ENCODE measurements around the gene PIN1. TPM values are rescaled to one million over a fixed set of nuclear protein-coding genes. Genes with fewer than 3 reads are reported as not detected.
A peak's percentile ranks its signal among the peaks of the same experiment; 100 is the strongest.
"Not testable (repeated sequence)": the region's sequence is repeated elsewhere in the genome, so short reads cannot be mapped to it uniquely, and the experiment has no call there.

Gene PIN1
- total RNA-seq, 1 donor from 2014 or later, result 98.4 TPM

- DNase-seq, result no peak
- Histone ChIP-seq H3K27ac (replicated peaks) (no peak overlapping the region), H3K4me1 (peaks cover 40% of the 10 kb centered on the region), H3K27me3 (ENCODE audit: low read depth) (no peaks in the 10 kb centered on the region), H3K9me3 (replicated peaks) (no peaks in the 10 kb centered on the region), H3K36me3 (no peaks in the 10 kb centered on the region), H3K4me3 (no peak overlapping the region)
- intact Hi-C loops (cut with micrococcal nuclease), result no loop called here
- TF ChIP-seq CTCF (IDR thresholded peaks at IDR 0.05; ENCODE audit: borderline replicate concordance), result no peak
These were observed 46.1 kb upstream of the PIN1 start for GRCh38 chr19:9789066-9789465.

GRCh38 chr19:9789579-9789978 lies 45.5 kb upstream of the PIN1 start:
- Histone ChIP-seq H3K4me1 (peaks cover 38% of the 10 kb centered on the region), H3K27ac (replicated peaks) (peak overlapping the region; percentile 22)
- H3K36me3 ChIP-seq; DNase-seq; intact Hi-C loops (cut with micrococcal nuclease); H3K9me3 ChIP-seq (replicated peaks); H3K27me3 ChIP-seq (ENCODE audit: low read depth); H3K4me3 ChIP-seq: not testable (repeated sequence)

GRCh38 chr19:9791073-9791367 lies 44.1 kb upstream of the PIN1 start:
- not testable (repeated sequence) for H3K27me3 ChIP-seq (ENCODE audit: low read depth); H3K9me3 ChIP-seq (replicated peaks); H3K36me3 ChIP-seq; DNase-seq
- intact Hi-C loops (cut with micrococcal nuclease), result loop anchor here (10.0 kb wide), 1 partner anchor 586 kb away; no protein-coding TSS in a partner anchor
- H3K4me3 ChIP-seq, result peak overlapping the region; percentile 79
- H3K27ac ChIP-seq (replicated peaks), result peak overlapping the region; percentile 78
- H3K4me1 ChIP-seq, result peaks cover 31% of the 10 kb centered on the region

GRCh38 chr19:9791552-9792205 lies 43.4 kb upstream of the PIN1 start:
- TF ChIP-seq CTCF (IDR thresholded peaks at IDR 0.05; ENCODE audit: borderline replicate concordance), result no peak
- no peaks in the 10 kb centered on the region for H3K36me3 ChIP-seq
- peak overlapping the region; percentile 79 for H3K4me3 ChIP-seq
- intact Hi-C loops (cut with micrococcal nuclease), result loop anchor here (10.0 kb wide), 1 partner anchor 587 kb away; no protein-coding TSS in a partner anchor
- H3K9me3 ChIP-seq (replicated peaks), result no peaks in the 10 kb centered on the region
- peak; percentile 96 for DNase-seq
- H3K27ac ChIP-seq (replicated peaks), result peak overlapping the region; percentile 89
- H3K4me1 ChIP-seq, result peaks cover 25% of the 10 kb centered on the region
- H3K27me3 ChIP-seq (ENCODE audit: low read depth), result no peaks in the 10 kb centered on the region

- DNase-seq, result peak; percentile 95
- peak overlapping the region; percentile 89 for H3K27ac ChIP-seq (replicated peaks)
- TF ChIP-seq CTCF (IDR thresholded peaks at IDR 0.05; ENCODE audit: borderline replicate concordance), result no peak
- intact Hi-C loops (cut with micrococcal nuclease), result loop anchor here (10.0 kb wide), 1 partner anchor 588 kb away; no protein-coding TSS in a partner anchor
- H3K4me3 ChIP-seq, result peak overlapping the region; percentile 79
- no peaks in the 10 kb centered on the region for H3K36me3 ChIP-seq
- peaks cover 25% of the 10 kb centered on the region for H3K4me1 ChIP-seq
- H3K9me3 ChIP-seq (replicated peaks), result no peaks in the 10 kb centered on the region
- no peaks in the 10 kb centered on the region for H3K27me3 ChIP-seq (ENCODE audit: low read depth)
These were observed 42.7 kb upstream of the PIN1 start for GRCh38 chr19:9792206-9793070.

- peak overlapping the region; percentile 79 for H3K4me3 ChIP-seq
- H3K4me1 ChIP-seq, result peaks cover 25% of the 10 kb centered on the region
- peak; percentile 61 for DNase-seq
- H3K36me3 ChIP-seq, result no peaks in the 10 kb centered on the region
- H3K27ac ChIP-seq (replicated peaks), result peak overlapping the region; percentile 89
- no peaks in the 10 kb centered on the region for H3K9me3 ChIP-seq (replicated peaks)
- intact Hi-C loops (cut with micrococcal nuclease), result loop anchor here (10.0 kb wide), 1 partner anchor 588 kb away; no protein-coding TSS in a partner anchor
- TF ChIP-seq CTCF (IDR thresholded peaks at IDR 0.05; ENCODE audit: borderline replicate concordance), result no peak
- H3K27me3 ChIP-seq (ENCODE audit: low read depth), result no peaks in the 10 kb centered on the region
These were observed 42.0 kb upstream of the PIN1 start for GRCh38 chr19:9793071-9793591.
